Mesodermal cell (in vitro differentiated cells): ENCODE results near the gene FUT1.
"Not testable (repeated sequence)": the region's sequence is repeated elsewhere in the genome, so short reads cannot be mapped to it uniquely, and the experiment has no call there.

Experiments used
- H3K27ac ChIP-seq: 2 replicates; pipeline ENCODE4 v1.7.0; 2013; ENCODE audit warnings: mild to moderate bottlenecking, low read depth, low read length, moderate library complexity; ENCODE audit not compliant: severe bottlenecking
- H3K36me3 ChIP-seq: 2 replicates; pipeline ENCODE4 v1.7.1; 2013; ENCODE audit warnings: mild to moderate bottlenecking, low read length, moderate library complexity; ENCODE audit not compliant: control insufficient read depth, insufficient read depth
- H3K4me1 ChIP-seq: one replicate; pipeline ENCODE4 v1.7.1; 2013; ENCODE audit warnings: mild to moderate bottlenecking, low read length; ENCODE audit not compliant: insufficient read depth, control insufficient read depth, poor library complexity, severe bottlenecking
- H3K4me3 ChIP-seq: 2 replicates; pipeline ENCODE4 v1.7.0; 2013; ENCODE audit warnings: low read length, control low read depth, mild to moderate bottlenecking; ENCODE audit not compliant: insufficient read depth, poor library complexity, severe bottlenecking; ENCODE audit errors: extremely low read depth
- H3K9me3 ChIP-seq: 2 replicates; pipeline ENCODE4 v1.7.1; 2013; ENCODE audit warnings: mild to moderate bottlenecking, low read length, moderate library complexity; ENCODE audit not compliant: control insufficient read depth
- WGBS, 2 experiments: methylation state at CpG; one replicate each; pipeline ENCODE4 v1.1.5; 2013; ENCODE audit warnings: missing lambda C conversion rate in 2 of 2; ENCODE audit not compliant: insufficient coverage in 2 of 2; 5-methylcytosine and 5-hydroxymethylcytosine counted together

Gene FUT1

DNA sequence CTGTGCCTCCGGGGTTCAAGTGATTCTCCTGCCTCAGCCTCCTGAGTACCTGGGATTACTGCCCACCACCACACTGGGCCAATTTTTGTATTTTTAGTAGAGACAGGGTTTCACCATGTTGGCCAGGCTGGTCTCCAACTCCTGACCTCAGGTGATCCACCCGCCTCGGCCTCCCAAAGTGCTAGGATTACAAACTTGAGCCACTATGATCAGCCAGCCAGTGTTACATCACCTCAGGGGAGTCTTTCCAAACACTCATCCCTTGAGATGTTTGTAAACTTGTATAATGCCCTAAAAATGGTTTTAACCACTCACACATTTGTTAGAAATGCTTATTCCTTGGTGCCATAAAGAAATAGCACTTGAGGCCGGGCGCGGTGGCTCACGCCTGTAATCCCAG lies 34.0 kb upstream of the FUT1 start:
- H3K36me3 ChIP-seq, H3K9me3 ChIP-seq, H3K4me3 ChIP-seq, H3K4me1 ChIP-seq, H3K27ac ChIP-seq: not testable (repeated sequence)
- WGBS, 2 experiments: 85 to 96% methylated on average over 5 to 7 of the region's 7 CpGs

DNA sequence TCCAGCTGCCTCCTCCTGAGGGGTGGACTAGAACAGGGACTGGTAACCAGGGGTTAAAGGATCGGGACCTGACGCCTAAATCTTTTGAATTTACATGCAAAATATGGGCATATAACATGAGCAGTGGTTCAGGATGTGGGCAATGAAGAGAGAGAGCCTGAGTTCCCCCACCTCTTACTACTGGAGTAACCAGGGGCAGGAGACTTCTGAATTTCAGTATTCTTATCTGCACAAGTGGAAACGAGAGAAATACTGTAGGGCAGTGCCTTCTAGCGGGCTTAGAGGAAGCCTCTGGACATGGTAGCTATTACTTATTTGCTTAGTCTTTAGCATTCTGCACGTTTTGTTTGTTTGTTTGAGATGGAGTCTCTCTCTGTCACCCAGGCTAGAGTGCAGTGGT lies 32.1 kb upstream of the FUT1 start:
- H3K9me3 ChIP-seq: no peaks in the 10 kb centered on the region
- H3K27ac ChIP-seq: no peak overlapping the region
- H3K36me3 ChIP-seq: no peaks in the 10 kb centered on the region
- 78 to 89% methylated on average over 3 of the region's 5 CpGs for WGBS, 2 experiments
- no peak overlapping the region for H3K4me3 ChIP-seq
- peaks cover 7% of the 10 kb centered on the region for H3K4me1 ChIP-seq

DNA sequence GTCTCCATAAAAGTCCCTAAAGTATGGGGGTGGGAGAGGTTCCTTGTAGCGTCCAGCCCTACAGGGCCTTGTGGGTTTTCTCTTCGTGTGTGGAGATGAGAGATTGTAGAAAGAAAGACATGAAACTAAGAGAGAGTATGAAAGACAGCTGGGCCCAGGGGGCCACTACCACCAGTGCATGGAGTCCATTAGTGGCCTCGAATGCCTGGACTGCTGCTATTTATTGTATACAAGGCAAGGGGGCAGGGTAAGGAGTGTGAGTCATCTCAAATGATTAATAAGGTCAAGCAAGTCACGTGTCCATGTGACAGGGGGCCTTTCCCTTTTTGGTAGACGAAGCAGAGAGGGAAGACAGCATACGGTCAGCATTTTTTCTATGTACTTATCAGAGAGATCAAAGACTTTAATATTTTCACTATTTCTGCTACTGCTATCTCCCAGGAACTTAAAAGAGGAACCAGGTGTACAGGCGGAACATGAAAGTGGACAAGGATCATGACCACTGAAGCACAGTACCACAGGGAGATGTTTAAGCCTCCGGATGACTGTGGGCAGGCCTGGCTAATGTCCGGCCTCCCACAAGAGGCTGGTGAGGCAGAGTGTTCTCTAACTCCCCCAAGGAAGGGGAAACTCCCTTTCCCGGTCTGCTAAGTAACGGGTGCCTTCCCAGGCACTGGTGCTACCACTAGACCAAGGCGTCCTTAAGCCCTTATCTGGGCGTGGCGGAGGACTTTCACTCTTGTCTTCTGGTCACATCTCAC lies 28.4 kb upstream of the FUT1 start:
- peaks cover 7% of the 10 kb centered on the region for H3K4me1 ChIP-seq
- no peak overlapping the region for H3K27ac ChIP-seq
- WGBS, 2 experiments: 87 to 88% methylated on average over 11 to 14 of the region's 14 CpGs

DNA sequence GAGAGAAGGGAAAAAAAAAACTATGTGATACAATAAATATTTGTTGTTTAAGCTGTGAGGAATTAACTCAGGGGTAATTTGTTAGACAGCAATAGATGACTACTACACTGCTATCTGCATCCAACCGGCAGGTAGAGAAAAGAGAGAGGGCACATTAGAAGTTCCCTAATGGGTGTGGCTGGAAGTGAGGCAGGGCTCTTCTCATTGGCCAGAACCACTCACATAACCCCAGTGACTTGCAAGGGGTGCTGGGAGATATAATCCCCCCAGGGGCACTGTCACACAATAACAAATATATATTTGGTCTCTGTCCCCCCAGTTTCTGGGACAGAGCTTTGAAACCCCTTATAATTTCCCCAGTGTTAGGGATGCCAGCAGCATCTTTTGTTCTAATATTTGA lies 27.2 kb upstream of the FUT1 start:
- Histone ChIP-seq H3K36me3 (no peaks in the 10 kb centered on the region), H3K9me3 (no peaks in the 10 kb centered on the region), H3K4me3 (no peak overlapping the region), H3K4me1 (peaks cover 7% of the 10 kb centered on the region), H3K27ac (no peak overlapping the region)
- no CpG with 5 or more reads among the region's 1 CpG for WGBS, 2 experiments

More for the DNA sequence above, 28.4 kb upstream of the FUT1 start:
- Histone ChIP-seq H3K4me3 (no peak overlapping the region), H3K9me3 (no peaks in the 10 kb centered on the region), H3K36me3 (no peaks in the 10 kb centered on the region)

DNA sequence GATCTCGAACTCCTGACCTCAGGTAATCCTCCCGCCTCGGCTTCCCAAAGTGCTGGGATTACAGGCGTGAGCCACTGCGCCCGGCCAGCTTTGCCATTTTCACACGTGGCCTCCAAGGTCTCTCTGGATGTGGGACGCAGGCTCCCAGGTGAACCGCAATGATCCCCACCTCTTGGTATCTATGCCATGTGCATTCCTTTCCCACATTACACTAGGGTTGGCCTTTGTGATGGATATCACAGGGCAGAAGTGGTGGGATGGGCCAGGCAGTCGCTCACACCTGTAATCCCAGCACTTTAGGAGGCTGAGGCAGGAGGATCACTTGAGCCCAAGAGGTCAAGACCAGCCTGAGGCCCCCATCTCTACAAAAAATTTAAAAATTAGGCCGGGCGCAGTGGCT lies 25.3 kb upstream of the FUT1 start:
- no peak overlapping the region for H3K27ac ChIP-seq
- no peaks in the 10 kb centered on the region for H3K9me3 ChIP-seq
- H3K4me1 ChIP-seq: peaks cover 7% of the 10 kb centered on the region
- no peak overlapping the region for H3K4me3 ChIP-seq
- WGBS, 2 experiments: 90 to 96% methylated on average over 8 to 12 of the region's 12 CpGs
- H3K36me3 ChIP-seq: no peaks in the 10 kb centered on the region

DNA sequence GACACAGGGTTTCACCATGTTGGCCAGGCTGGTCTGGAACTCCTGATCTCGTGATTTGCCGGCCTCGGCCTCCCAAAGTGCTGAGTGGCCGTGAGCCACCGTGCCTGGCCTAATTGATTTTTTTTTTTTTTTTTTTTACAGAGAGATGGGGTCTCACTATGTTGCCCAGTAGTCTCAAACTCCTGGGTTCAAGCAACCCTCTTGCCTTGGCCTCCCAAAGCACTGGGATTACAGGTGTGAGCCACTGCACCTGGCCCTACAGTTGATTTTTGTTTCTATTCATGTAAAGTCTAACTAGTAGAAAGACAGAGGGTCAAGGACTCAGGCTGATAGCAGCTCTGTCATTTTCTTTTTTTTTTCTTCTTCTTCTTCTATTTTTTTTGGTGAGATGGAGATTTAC lies 24.7 kb upstream of the FUT1 start:
- Histone ChIP-seq H3K4me1 (peaks cover 7% of the 10 kb centered on the region), H3K36me3 (no peaks in the 10 kb centered on the region), H3K9me3 (no peaks in the 10 kb centered on the region), H3K4me3 (no peak overlapping the region), H3K27ac (no peak overlapping the region)
- WGBS, 2 experiments: 82% methylated on average over 5 of the region's 5 CpGs; no CpG with 5 or more reads in 1 of the 2 experiments

DNA sequence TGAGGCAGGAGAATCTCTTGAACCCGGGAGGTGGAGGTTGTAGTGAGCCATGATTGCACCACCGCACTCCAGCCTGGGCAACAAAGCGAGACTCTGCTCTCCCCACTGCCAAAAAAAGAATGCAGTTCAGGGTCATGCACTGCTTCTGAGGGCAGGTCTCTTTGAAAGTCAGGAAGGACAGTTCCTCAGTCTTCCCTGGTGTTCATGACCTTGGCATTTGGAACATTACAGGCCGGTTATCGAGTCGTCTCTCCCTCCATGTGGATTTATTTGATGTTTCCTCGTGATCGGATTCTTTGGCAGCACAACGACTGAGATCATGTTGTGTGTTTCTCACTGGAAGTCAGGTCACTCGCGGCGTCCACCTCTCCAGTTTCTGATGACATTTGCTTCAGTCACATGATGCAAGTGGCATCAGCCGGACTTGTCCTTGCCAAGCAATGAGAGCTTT lies 20.1 kb upstream of the FUT1 start:
- no peak overlapping the region for H3K27ac ChIP-seq
- no peaks in the 10 kb centered on the region for H3K9me3 ChIP-seq
- H3K4me3 ChIP-seq: no peak overlapping the region
- H3K36me3 ChIP-seq: no peaks in the 10 kb centered on the region
- H3K4me1 ChIP-seq: no peaks in the 10 kb centered on the region
- WGBS, 2 experiments: 93 to 95% methylated on average over 13 of the region's 13 CpGs

DNA sequence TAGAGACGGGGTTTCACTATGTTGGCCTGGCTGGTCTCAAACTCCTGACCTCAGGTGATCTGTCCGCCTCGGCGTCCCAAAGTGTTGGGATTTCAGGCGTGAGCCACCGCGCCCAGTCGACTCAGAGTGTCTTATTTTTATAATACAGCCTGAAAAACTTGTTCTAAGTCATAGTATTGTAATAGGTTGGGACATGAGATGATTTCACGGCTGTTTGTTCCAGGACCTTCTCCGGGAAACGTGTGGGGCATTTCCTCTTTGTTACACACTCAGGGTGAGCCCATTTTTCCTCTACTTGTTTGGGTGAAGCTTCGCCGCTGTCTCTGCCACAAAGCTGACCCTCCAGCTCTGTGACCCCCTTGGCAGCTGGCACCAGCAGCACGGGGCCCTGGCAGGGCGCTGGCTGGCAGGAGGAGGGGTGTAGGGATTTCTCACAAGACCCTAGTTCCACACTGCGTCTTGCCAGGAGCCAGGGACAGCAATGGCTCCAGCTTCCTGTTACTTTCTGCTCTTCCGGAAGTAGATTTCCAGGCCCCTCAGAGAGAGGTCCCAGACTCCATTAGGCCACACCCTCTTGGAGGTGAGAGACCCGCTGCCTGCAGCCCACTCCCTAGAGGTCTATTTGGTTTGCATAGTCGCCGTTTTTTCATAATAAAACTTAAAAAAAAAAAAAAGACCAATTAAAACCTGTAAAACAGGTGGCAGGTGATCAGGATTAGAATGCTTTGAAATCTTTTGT lies 18.5 kb upstream of the FUT1 start:
- H3K27ac ChIP-seq: no peak overlapping the region
- H3K4me3 ChIP-seq: no peak overlapping the region
- WGBS, 2 experiments: 94 to 95% methylated on average over 12 of the region's 20 CpGs
- H3K36me3 ChIP-seq: no peaks in the 10 kb centered on the region
- no peaks in the 10 kb centered on the region for H3K9me3 ChIP-seq
- H3K4me1 ChIP-seq: no peaks in the 10 kb centered on the region

DNA sequence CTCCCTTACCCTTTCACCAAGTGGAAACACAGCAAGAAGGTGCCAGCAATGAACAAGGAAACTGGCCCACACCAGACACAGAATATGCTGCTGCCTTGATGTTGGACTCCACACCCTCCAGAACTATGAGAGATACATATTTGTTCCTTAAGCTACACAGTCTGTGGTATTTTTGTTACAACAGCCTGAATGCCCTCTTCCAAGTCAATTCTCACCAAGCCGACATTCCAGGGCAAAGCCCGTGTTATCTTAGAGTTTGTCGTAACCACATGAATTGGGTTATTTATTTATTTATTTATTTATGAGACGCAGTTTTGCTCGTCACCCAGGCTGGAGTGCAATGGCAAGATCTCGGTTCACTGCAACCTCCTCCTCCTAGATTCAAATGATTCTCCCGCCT lies 17.8 kb upstream of the FUT1 start:
- Histone ChIP-seq H3K9me3 (no peaks in the 10 kb centered on the region), H3K36me3 (no peaks in the 10 kb centered on the region), H3K4me1 (no peaks in the 10 kb centered on the region), H3K27ac (no peak overlapping the region), H3K4me3 (no peak overlapping the region)
- WGBS, 2 experiments: 92 to 97% methylated on average over 3 to 4 of the region's 7 CpGs

DNA sequence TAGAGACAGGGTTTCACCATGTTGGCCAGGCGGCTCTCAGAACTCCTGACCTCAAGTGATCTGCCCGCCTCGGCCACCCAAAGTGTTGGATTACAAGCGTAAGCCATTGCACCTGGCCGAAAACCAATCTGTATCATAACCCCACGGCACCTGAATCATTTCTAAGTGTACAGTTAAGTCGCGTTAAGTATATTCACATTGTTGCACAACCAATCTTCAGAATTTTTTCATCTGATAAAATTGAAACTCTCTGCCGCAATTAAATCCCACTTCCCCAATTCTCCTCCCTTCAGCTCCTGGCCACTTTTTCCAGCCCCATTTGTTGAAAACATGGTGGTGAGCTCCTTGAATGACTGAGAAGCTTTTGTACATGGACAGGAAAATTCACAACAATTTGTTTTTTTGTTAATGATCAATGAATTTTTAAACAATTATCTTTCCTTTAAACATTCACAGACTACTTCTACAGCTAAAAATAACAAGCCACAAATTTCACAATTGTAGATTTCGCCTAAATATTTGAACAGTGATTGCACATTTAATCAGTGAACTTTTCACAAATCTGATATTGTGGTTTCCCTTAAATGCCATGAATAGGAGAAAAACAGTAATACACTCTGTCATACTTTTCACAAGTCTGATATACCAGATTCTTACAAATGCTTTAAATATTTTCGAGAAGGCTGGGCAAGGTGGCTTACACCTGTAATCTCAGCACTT lies 16.7 kb upstream of the FUT1 start:
- no peaks in the 10 kb centered on the region for H3K4me1 ChIP-seq
- H3K9me3 ChIP-seq: no peaks in the 10 kb centered on the region
- no peaks in the 10 kb centered on the region for H3K36me3 ChIP-seq
- no peak overlapping the region for H3K4me3 ChIP-seq
- 91 to 98% methylated on average over 9 to 10 of the region's 11 CpGs for WGBS, 2 experiments
- H3K27ac ChIP-seq: no peak overlapping the region
